ENCODE results near the gene LRP1B.

GRCh38 chr2:140422759-140423158 is 1708.1 kb downstream of the LRP1B start:
- no peak for TF ChIP-seq FOXK1 (CRISPR knock-in tag; IDR thresholded peaks at IDR 0.05)
- no peak for TF ChIP-seq GABPB1 (CRISPR knock-in tag; IDR thresholded peaks at IDR 0.05)
- no peak for TF ChIP-seq ATF1 (CRISPR knock-in tag; IDR thresholded peaks at IDR 0.05)
- TF ChIP-seq STAT6 (CRISPR knock-in tag; conservative IDR thresholded peaks at IDR 0.05; ENCODE audit: low read depth), result no peak
- TF ChIP-seq CTCF (IDR thresholded peaks at IDR 0.05), result no peak
- TF ChIP-seq IRF2 (CRISPR knock-in tag; IDR thresholded peaks at IDR 0.05; ENCODE audit: borderline replicate concordance, low read depth), result no peak
- no peak for TF ChIP-seq ATF3 (CRISPR knock-in tag; conservative IDR thresholded peaks at IDR 0.05)
- TF ChIP-seq USF2 (CRISPR knock-in tag; IDR thresholded peaks at IDR 0.05), result no peak
- no peak for TF ChIP-seq E2F1 (CRISPR knock-in tag; IDR thresholded peaks at IDR 0.05)
- no peak for TF ChIP-seq NR1H2 (CRISPR knock-in tag; IDR thresholded peaks at IDR 0.05)
- TF ChIP-seq SP1 (CRISPR knock-in tag; conservative IDR thresholded peaks at IDR 0.05), result no peak
- no peak for TF ChIP-seq PREB (CRISPR knock-in tag; IDR thresholded peaks at IDR 0.05; ENCODE audit: borderline replicate concordance)
- TF ChIP-seq NFE2L1 (CRISPR knock-in tag; IDR thresholded peaks at IDR 0.05), result no peak
- no peak for TF ChIP-seq FOXJ3 (CRISPR knock-in tag; IDR thresholded peaks at IDR 0.05; ENCODE audit: borderline replicate concordance)

Measured in WTC11 (cell line).